Activated T-cell treated with anti-CD3 and anti-CD28 coated beads, Interleukin-2, amount 50 U/mL, for 4 hours (primary cell): ENCODE results near the gene NREP. TPM values are rescaled to one million over a fixed set of nuclear protein-coding genes. Genes with fewer than 3 reads are reported as not detected.

Source experiments
- ATAC-seq, 2 donors: fragments of 200-7000 bp; cut with Tn5 transposase; one replicate each; pipeline ENCODE4 v1.10.0; 2021
- DNase-seq: peaks from one replicate; pipeline ENCODE4 v3.0.0-alpha.2; 2020
- H3K27me3 Mint-ChIP-seq: one replicate; pipeline ENCODE4 v1.8.0; 2021; ENCODE audit warnings: low read depth, mixed read lengths
- H3K36me3 Mint-ChIP-seq: one replicate; pipeline ENCODE4 v1.8.0; 2022; ENCODE audit warnings: mixed read lengths; ENCODE audit not compliant: insufficient read depth
- H3K4me1 Mint-ChIP-seq: one replicate; pipeline ENCODE4 v1.8.0; 2021; ENCODE audit warnings: low read depth, mixed read lengths
- H3K4me3 Mint-ChIP-seq: one replicate; pipeline ENCODE4 v1.8.0; 2021; ENCODE audit warnings: mild to moderate bottlenecking, moderate library complexity, mixed read lengths
- H3K9me3 Mint-ChIP-seq: one replicate; pipeline ENCODE4 v1.8.0; 2021; ENCODE audit warnings: mixed read lengths
- total RNA-seq, 3 donors: library from RNA; stranded (reverse); gene quantifications; one replicate each; pipeline ENCODE4 v1.2.1, GENCODE V29; 2021

NREP gene
- total RNA-seq, 3 donors from 2014 or later: 5.4 to 16.0 (median 10.0) TPM

DNA sequence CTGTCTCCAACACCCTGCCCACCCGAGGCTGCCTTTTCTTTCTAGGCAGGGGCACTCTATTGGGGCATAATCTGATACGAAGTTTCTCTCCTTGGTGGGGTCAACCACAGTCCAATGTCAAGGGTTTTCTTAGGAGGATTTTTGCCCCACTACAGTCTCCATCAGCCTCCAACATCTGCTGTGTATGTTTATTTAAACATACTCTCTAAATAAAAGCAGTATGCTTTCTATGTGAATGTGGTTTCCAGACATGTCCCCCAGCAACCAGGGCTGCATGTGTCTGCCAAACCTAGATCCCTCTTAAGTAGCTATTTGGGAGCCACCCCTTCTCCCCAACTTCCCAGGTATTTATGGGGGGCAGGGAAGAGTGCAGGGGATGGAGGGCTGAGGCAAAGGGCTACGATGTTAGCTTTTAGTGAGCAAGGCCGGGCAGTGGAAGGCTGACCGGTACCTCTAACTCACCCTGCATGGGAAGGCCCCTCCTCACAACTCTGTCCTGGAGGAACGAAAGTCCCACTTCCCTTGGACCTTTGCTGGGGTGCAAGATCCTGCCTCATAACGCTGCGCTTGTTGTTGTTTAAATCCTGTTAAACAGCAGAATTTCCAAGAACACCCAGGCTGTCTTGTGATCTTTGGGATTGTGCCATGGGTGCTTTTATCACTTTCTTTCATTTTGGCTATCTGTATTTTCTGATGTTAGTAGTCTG lies 75.4 kb downstream of the NREP start:
- H3K4me3 Mint-ChIP-seq: no peak overlapping the region
- H3K27me3 Mint-ChIP-seq: peaks cover 2% of the 10 kb centered on the region
- no peak for DNase-seq
- no peaks in the 10 kb centered on the region for H3K4me1 Mint-ChIP-seq
- H3K9me3 Mint-ChIP-seq: no peaks in the 10 kb centered on the region
- no peak for ATAC-seq
- no peaks in the 10 kb centered on the region for H3K36me3 Mint-ChIP-seq

DNA sequence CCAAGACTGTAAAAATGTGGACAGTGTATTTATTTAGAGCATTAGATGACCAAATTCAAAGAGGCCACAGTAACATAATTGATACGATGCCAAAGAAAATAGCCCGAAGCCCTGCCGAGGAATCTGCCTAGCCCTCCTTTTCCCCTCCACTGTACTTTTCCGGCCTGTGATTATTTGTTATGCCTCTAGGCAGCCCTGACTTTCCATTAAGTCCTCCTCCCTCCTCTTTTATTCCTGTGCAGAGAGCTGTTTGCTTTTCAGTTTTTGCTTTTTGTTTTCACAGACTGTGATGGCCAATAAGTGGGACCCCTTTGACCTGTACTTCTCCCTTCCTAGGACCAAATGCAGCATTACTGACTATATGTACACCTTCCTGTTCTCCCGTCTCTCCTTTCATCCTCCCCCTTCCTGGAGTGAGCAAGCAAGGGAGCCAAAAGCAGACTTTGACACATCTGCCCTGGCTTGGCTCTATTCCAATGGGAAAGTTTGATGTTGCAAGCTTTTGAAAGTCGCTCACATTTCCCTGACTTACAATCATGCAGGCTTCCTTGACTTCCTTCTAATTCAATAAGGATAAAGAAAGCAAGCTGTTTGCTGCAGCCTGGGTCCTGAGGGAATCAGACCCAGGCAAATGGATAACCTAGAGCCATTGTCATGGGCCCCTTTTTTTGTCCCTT lies 76.1 kb downstream of the NREP start:
- no peak for DNase-seq
- Mint-ChIP-seq H3K4me1 (no peaks in the 10 kb centered on the region), H3K4me3 (no peak overlapping the region), H3K27me3 (peaks cover 2% of the 10 kb centered on the region), H3K36me3 (no peaks in the 10 kb centered on the region), H3K9me3 (no peaks in the 10 kb centered on the region)
- ATAC-seq: no peak

DNA sequence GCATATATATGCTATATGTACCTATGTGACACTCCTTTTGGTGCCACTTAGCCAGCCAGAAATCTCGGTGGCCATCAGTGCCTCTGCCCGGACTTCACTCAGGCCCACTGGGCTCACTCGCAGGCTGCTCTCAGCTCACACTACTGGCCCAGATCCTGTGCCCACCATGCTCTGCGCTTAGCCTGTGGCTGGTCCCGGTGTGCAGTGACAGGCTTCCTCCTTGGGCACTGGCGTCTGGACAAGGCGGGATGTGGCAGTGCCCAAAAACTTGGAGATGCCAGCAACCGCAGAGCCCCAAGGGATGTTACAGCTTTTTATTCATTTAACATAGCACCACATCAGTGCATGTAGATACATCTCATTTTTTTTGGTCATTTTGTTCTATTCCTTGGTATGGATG lies 77.4 kb downstream of the NREP start:
- Mint-ChIP-seq H3K4me3 (no peak overlapping the region), H3K36me3 (no peaks in the 10 kb centered on the region), H3K4me1 (no peaks in the 10 kb centered on the region), H3K27me3 (peaks cover 2% of the 10 kb centered on the region), H3K9me3 (no peaks in the 10 kb centered on the region)
- ATAC-seq (no peak), DNase-seq (no peak)

Other genes with a start within 250 kb of the NREP start
- gene STARD4, start 244.7 kb downstream of the NREP start, total RNA-seq: 10 to 100 TPM; 22.2 to 26.5 (median 24.4) TPM